ENCODE measurements around the gene TRPV5. TPM values are rescaled to one million over a fixed set of nuclear protein-coding genes. Genes with fewer than 3 reads are reported as not detected.

Gene TRPV5
- polyA plus RNA-seq, 2 of the 4 experiments (the other 2 are of a cell fraction) = not detected

GRCh38 chr7:142918901-142919300 lies 14.6 kb downstream of the TRPV5 start:
- FAIRE-seq (no peak), DNase-seq (ENCODE audit: low read depth in 1 of 2, low spot score in 1 of 2) (no peak), ATAC-seq (no peak)
- POLR2A ChIA-PET = no interaction called here
- Histone ChIP-seq H3K4me3 (no peak overlapping the region), H3K4me1 (no peaks in the 10 kb centered on the region), H3K4me2 (no peak overlapping the region), H3K27ac (no peak overlapping the region), H3K9me3 (no peaks in the 10 kb centered on the region)
- 2% methylated on average over 2 of the region's 2 CpGs for WGBS (ENCODE audit: missing lambda C conversion rate)
- CTCF ChIA-PET = interaction anchor here (1.1 kb wide), 1 partner anchor 42 kb away, joined by 3 read pairs; no protein-coding TSS in a partner anchor
- no peak for TF ChIP-seq NFE2L2 (conservative IDR thresholded peaks at IDR 0.05; ENCODE audit: low read length)
- TF ChIP-seq BHLHE40 (IDR thresholded peaks at IDR 0.05; ENCODE audit: low read depth, low read length) = no peak
- TF ChIP-seq USF2 (IDR thresholded peaks at IDR 0.05) = no peak
- no peak for TF ChIP-seq SREBF2 (IDR thresholded peaks at IDR 0.05)
- TF ChIP-seq HOXA7 (CRISPR knock-in tag; IDR thresholded peaks at IDR 0.05) = no peak
- no peak for TF ChIP-seq ELK1 (IDR thresholded peaks at IDR 0.05; ENCODE audit: low read depth, low read length)
- TF ChIP-seq, protein P1, sequence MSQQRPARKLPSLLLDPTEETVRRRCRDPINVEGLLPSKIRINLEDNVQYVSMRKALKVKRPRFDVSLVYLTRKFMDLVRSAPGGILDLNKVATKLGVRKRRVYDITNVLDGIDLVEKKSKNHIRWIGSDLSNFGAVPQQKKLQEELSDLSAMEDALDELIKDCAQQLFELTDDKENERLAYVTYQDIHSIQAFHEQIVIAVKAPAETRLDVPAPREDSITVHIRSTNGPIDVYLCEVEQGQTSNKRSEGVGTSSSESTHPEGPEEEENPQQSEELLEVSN (IDR thresholded peaks at IDR 0.05; ENCODE audit: borderline replicate concordance, low read depth) = no peak
- TF ChIP-seq CHD2 (IDR thresholded peaks at IDR 0.05; ENCODE audit: low read length, partially characterized antibody) = no peak
- no peak for TF ChIP-seq NPAS2 (CRISPR knock-in tag; IDR thresholded peaks at IDR 0.05; ENCODE audit: borderline replicate concordance)
- TF ChIP-seq CEBPB (IDR thresholded peaks at IDR 0.05) = no peak
- TF ChIP-seq GATA3 (IDR thresholded peaks at IDR 0.05; ENCODE audit: borderline replicate concordance) = no peak
- no peak for TF ChIP-seq ZSCAN20 (CRISPR knock-in tag; IDR thresholded peaks at IDR 0.05)
- no peak for TF ChIP-seq TP53 (CRISPR knock-in tag; IDR thresholded peaks at IDR 0.05)
- no peak for TF ChIP-seq CBX2 (IDR thresholded peaks at IDR 0.05; ENCODE audit: borderline replicate concordance, low read depth)
- TF ChIP-seq, protein P2, sequence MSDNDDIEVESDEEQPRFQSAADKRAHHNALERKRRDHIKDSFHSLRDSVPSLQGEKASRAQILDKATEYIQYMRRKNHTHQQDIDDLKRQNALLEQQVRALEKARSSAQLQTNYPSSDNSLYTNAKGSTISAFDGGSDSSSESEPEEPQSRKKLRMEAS (IDR thresholded peaks at IDR 0.05) = no peak
- TF ChIP-seq HDAC2 (IDR thresholded peaks at IDR 0.05) = no peak
- TF ChIP-seq SMC3 (IDR thresholded peaks at IDR 0.05) = no peak
- TF ChIP-seq EHMT2 (IDR thresholded peaks at IDR 0.05; ENCODE audit: low read depth) = no peak

GRCh38 chr7:142917447-142917846 lies 16.1 kb downstream of the TRPV5 start:
- no peaks in the 10 kb centered on the region for H3K4me1 ChIP-seq
- no peak overlapping the region for H3K27ac ChIP-seq
- H3K4me3 ChIP-seq = no peak overlapping the region
- ATAC-seq (no peak), DNase-seq (ENCODE audit: low read depth in 1 of 2, low spot score in 1 of 2) (no peak), FAIRE-seq (no peak)
- WGBS (ENCODE audit: missing lambda C conversion rate) = 0% methylated on average over 3 of the region's 3 CpGs
- TF ChIP-seq GATA3 (IDR thresholded peaks at IDR 0.05; ENCODE audit: borderline replicate concordance) (no peak), PHF8 (IDR thresholded peaks at IDR 0.05; ENCODE audit: borderline replicate concordance, low read depth) (no peak), ESRRA (IDR thresholded peaks at IDR 0.05; ENCODE audit: borderline replicate concordance, low read length) (no peak), POLR2AphosphoS2 (conservative IDR thresholded peaks at IDR 0.05; ENCODE audit: low read length) (no peak)
- H3K9me3 ChIP-seq = no peaks in the 10 kb centered on the region
- ChIA-PET CTCF (interaction anchor here (0.6 kb wide), 1 partner anchor 1455 kb away, joined by 3 read pairs; no protein-coding TSS in a partner anchor), POLR2A (no interaction called here)
- no peak overlapping the region for H3K4me2 ChIP-seq

DNA sequence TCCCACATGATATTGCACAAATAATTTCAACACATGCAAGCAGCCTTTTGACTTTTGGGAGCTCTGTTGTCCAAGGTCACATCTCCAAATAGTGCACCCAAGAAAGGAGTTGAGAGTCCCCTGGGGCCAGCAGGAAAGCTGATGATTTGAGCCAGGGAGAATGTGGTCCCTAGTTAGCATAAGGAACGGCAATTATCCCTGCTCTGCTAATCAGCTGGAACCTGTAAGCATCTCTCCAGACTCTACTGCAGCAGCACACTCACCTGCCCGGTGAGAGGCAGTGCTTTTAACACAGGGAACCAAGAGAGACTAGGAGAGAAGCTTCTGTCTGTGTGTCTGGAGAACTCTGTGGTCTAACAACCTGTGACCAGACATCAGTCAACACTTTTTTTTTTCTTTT lies 17.0 kb downstream of the TRPV5 start:
- no peak overlapping the region for H3K27ac ChIP-seq
- H3K4me2 ChIP-seq = no peak overlapping the region
- TF ChIP-seq ZSCAN20 (CRISPR knock-in tag; IDR thresholded peaks at IDR 0.05) (no peak), MAFK (IDR thresholded peaks at IDR 0.05; ENCODE audit: partially characterized antibody) (no peak), ATOH8 (CRISPR knock-in tag; IDR thresholded peaks at IDR 0.05; ENCODE audit: low read depth) (no peak), RCOR1 (IDR thresholded peaks at IDR 0.05; ENCODE audit: low read depth, low read length) (no peak), SMC3 (IDR thresholded peaks at IDR 0.05) (no peak), CBX8 (IDR thresholded peaks at IDR 0.05) (no peak), TFCP2L1 (CRISPR knock-in tag; IDR thresholded peaks at IDR 0.05) (no peak), HDAC2 (IDR thresholded peaks at IDR 0.05) (no peak), ZNF302 (CRISPR knock-in tag; IDR thresholded peaks at IDR 0.05) (no peak), PHF8 (IDR thresholded peaks at IDR 0.05; ENCODE audit: borderline replicate concordance, low read depth) (no peak), CEBPB (IDR thresholded peaks at IDR 0.05) (no peak)
- CTCF ChIA-PET = interaction anchor here (1.2 kb wide), 1 partner anchor 46 kb away, joined by 3 read pairs; no protein-coding TSS in a partner anchor
- DNase-seq (ENCODE audit: low read depth in 1 of 2, low spot score in 1 of 2) = no peak
- no peak for FAIRE-seq
- 0% methylated on average over 2 of the region's 2 CpGs for WGBS (ENCODE audit: missing lambda C conversion rate)
- POLR2A ChIA-PET = no interaction called here
- ATAC-seq = no peak
- H3K4me1 ChIP-seq = no peaks in the 10 kb centered on the region
- no peak overlapping the region for H3K4me3 ChIP-seq
- no peaks in the 10 kb centered on the region for H3K9me3 ChIP-seq

Measured in A549 (cell line).